SH-SY5Y (cell line): ENCODE measurements around the gene DPPA4.

Source experiments
- GATA2 ChIP-seq: IDR thresholded peaks from 2 replicates; pipeline ENCODE4 v1.6.1; 2011; ENCODE audit warnings: mild to moderate bottlenecking, low read depth, low read length
- GATA3 ChIP-seq: IDR thresholded peaks from 2 replicates; pipeline ENCODE4 v1.6.1; 2011; ENCODE audit warnings: low read depth, mild to moderate bottlenecking, low read length, moderate library complexity

DNA sequence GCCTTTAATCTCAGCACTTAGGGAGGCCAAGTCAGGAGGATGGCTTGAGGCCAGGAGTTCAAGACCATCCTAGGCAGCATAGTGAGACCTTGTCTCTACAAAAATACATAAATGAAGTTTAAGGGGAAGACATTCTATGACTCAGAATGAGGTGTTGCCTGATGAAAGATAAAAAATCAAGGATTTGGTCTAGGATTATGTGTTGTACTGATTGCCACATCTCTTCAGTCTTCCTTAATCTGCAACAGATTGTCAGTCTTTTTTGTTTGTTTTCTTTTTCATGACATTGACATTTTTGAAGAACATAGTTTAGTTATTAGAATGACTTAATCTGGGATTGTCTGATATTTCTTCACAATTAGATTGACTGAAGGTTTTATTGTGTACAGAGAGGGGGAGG is 26.3 kb upstream of the DPPA4 start:
- TF ChIP-seq GATA2 (no peak), GATA3 (no peak)
